ENCODE measurements around the gene RNF224.

RNF224 gene

DNA sequence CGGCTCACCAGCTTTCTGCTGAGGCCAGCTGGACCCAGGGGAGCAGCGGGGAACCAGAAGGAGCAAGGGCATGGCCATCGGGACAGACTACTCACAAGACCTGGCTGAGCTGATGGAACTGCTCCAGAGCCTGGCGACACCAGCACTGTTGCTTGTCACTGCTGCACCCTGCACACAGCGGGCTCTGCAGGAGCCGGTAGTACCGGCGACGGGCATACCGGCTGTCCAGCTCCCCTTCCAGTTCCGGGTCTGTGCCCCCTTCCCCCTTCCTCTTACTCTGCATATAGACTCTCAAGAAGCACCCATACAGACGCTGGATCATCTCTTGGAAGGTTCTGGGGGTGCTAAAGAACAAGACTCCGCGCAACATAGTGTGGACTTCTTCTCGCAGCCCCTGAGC lies 39.9 kb upstream of the RNF224 start:
- Histone ChIP-seq H3K4me3 (ENCODE audit: low read length) (peak overlapping the region; percentile 81), H3K4me1 (ENCODE audit: insufficient read depth, low read length) (peaks cover 5% of the 10 kb centered on the region; the same call in 1 of the 2 replicates), H3K9ac (ENCODE audit: low read depth, low read length) (peak overlapping the region; percentile 82; the same call in 1 of the 2 replicates), H3K9me3 (ENCODE audit: insufficient read depth, low read depth, low read length) (no peaks in the 10 kb centered on the region), H3K27me3 (ENCODE audit: insufficient read depth, low read length) (no peaks in the 10 kb centered on the region), H3K27ac (ENCODE audit: low read length) (no peak overlapping the region), H3K36me3 (ENCODE audit: insufficient read depth, low read depth, low read length) (peaks cover 30% of the 10 kb centered on the region)

DNA sequence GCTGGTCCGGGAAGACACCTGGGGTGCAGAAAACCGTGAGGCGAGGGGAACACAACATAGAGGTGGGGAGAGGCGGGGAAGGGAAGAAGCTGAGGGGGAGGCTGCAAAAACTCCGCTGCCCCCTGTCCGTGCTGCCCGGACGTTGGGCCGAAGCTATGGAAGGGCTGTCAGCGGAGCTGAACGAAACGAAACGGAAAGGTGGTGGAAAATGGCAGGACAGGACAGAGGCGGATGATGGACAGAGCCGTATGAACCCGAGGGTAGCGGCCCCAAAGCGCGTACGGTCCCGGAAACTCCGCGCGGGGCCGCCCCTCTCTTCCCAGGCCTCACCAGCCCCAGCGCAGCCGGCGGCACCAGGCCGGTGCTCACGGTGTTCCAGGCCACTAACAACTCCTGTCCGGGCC lies 39.2 kb upstream of the RNF224 start:
- Histone ChIP-seq H3K36me3 (ENCODE audit: insufficient read depth, low read depth, low read length) (peaks cover 23% of the 10 kb centered on the region), H3K4me1 (ENCODE audit: insufficient read depth, low read length) (peaks cover 5% of the 10 kb centered on the region; the same call in 1 of the 2 replicates), H3K9ac (ENCODE audit: low read depth, low read length) (peak overlapping the region; percentile 82; the same call in 1 of the 2 replicates), H3K4me3 (ENCODE audit: low read length) (peak overlapping the region; percentile 81), H3K9me3 (ENCODE audit: insufficient read depth, low read depth, low read length) (no peaks in the 10 kb centered on the region), H3K27me3 (ENCODE audit: insufficient read depth, low read length) (no peaks in the 10 kb centered on the region), H3K27ac (ENCODE audit: low read length) (no peak overlapping the region)

DNA sequence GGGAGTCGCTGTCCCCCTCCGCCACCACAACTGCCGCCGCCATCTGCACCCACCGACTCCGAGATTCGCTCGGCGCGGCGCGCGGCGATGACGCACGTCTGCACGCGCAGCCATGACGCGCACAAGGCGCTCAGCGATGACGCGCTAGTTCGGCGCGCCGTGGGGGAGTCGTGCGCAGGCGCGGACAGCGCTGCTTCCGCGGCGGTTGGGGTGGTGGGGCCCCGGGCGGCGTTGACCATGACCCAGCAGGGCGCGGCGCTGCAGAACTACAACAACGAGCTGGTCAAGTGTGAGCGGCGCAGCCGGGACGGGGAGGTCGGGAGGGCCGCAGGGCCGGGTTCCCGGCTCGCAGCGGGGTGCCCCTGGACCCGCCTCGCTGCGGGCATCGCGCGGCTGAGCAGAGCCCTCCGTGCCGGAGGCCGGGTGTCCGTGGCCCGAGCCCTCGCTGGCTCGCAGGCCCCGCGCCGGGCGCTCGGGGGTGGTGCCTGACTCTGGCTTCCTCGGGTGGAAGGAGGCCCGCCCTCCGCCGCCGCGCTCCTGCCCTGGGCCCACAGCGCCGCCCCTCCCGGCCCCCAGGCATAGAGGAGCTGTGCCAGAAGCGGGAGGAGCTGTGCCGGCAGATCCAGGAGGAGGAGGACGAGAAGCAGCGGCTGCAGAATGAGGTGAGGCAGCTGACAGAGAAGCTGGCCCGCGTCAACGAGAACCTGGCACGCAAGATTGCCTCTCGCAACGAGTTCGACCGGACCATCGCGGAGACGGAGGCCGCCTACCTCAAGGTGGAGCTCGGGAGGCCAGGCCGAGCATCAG lies 38.6 kb upstream of the RNF224 start, which contains the start of the genes ANAPC2 and SSNA1:
TSS of gene ANAPC2 (minus strand) at position 71 of the 807 bp plus-strand sequence. CDS start at position 43, 28 bp downstream.
TSS of gene SSNA1 (plus strand) at position 187 of the 807 bp plus-strand sequence. CDS start at position 238, 51 bp downstream.
- H3K36me3 ChIP-seq (ENCODE audit: insufficient read depth, low read depth, low read length): peaks cover 17% of the 10 kb centered on the region
- no peak within 1 kb of the TSS for H3K27ac ChIP-seq (ENCODE audit: low read length)
- H3K4me3 ChIP-seq (ENCODE audit: low read length): peak within 1 kb of the TSS; percentile 81
- H3K27me3 ChIP-seq (ENCODE audit: insufficient read depth, low read length): no peaks in the 10 kb centered on the region
- no peaks in the 10 kb centered on the region for H3K9me3 ChIP-seq (ENCODE audit: insufficient read depth, low read depth, low read length)
- peak within 1 kb of the TSS; percentile 82; the same call in 1 of the 2 replicates for H3K9ac ChIP-seq (ENCODE audit: low read depth, low read length)
- peaks cover 5% of the 10 kb centered on the region; the same call in 1 of the 2 replicates for H3K4me1 ChIP-seq (ENCODE audit: insufficient read depth, low read length)

- Histone ChIP-seq H3K27me3 (ENCODE audit: insufficient read depth, low read length) (no peaks in the 10 kb centered on the region), H3K9me3 (ENCODE audit: insufficient read depth, low read depth, low read length) (no peaks in the 10 kb centered on the region), H3K9ac (ENCODE audit: low read depth, low read length) (peak overlapping the region; percentile 82; the same call in 1 of the 2 replicates), H3K4me1 (ENCODE audit: insufficient read depth, low read length) (peaks cover 5% of the 10 kb centered on the region; the same call in 1 of the 2 replicates), H3K27ac (ENCODE audit: low read length) (no peak overlapping the region), H3K4me3 (ENCODE audit: low read length) (peak overlapping the region; percentile 81), H3K36me3 (ENCODE audit: insufficient read depth, low read depth, low read length) (peaks cover 9% of the 10 kb centered on the region; the same call in 1 of the 2 replicates)
Observed at GRCh38 chr9:137189297-137190295, 37.7 kb upstream of the RNF224 start.

DNA sequence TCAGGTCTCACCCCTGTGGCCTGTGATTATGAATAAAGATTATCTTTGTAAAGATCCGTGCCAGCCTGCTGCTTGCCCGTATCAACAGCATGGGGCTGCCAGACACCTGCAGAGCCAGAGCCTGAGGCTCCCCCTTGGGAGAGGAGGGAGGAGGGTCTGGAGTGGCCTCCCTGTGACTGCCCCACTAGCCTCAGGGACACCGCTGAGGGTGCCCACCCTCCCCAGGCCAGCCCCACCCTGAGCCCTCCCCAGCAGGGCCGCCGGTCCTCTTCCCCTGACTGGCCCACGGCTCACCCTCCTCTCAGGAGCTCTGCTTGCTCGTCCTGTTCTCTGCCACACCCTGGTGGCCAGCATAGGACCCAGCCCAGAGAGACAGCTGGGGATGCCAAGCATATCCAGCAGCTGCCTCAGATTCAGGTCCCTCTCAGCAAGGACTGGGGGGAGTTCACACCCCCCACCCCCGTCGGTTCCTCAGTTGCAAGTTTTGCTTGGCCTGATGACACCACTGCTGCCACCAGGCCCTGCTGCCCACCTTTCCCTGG lies 36.9 kb upstream of the RNF224 start:
- peaks cover 9% of the 10 kb centered on the region; the same call in 1 of the 2 replicates for H3K36me3 ChIP-seq (ENCODE audit: insufficient read depth, low read depth, low read length)
- no peak overlapping the region for H3K9ac ChIP-seq (ENCODE audit: low read depth, low read length)
- H3K4me1 ChIP-seq (ENCODE audit: insufficient read depth, low read length): peaks cover 5% of the 10 kb centered on the region; the same call in 1 of the 2 replicates
- no peaks in the 10 kb centered on the region for H3K27me3 ChIP-seq (ENCODE audit: insufficient read depth, low read length)
- no peak overlapping the region for H3K4me3 ChIP-seq (ENCODE audit: low read length)
- H3K9me3 ChIP-seq (ENCODE audit: insufficient read depth, low read depth, low read length): no peaks in the 10 kb centered on the region
- H3K27ac ChIP-seq (ENCODE audit: low read length): no peak overlapping the region

- Histone ChIP-seq H3K9me3 (ENCODE audit: insufficient read depth, low read depth, low read length) (no peaks in the 10 kb centered on the region), H3K36me3 (ENCODE audit: insufficient read depth, low read depth, low read length) (peaks cover 9% of the 10 kb centered on the region; the same call in 1 of the 2 replicates), H3K27ac (ENCODE audit: low read length) (no peak overlapping the region), H3K4me3 (ENCODE audit: low read length) (no peak overlapping the region), H3K9ac (ENCODE audit: low read depth, low read length) (no peak overlapping the region), H3K4me1 (ENCODE audit: insufficient read depth, low read length) (peaks cover 5% of the 10 kb centered on the region; the same call in 1 of the 2 replicates), H3K27me3 (ENCODE audit: insufficient read depth, low read length) (no peaks in the 10 kb centered on the region)
Observed at GRCh38 chr9:137191245-137191644, 36.1 kb upstream of the RNF224 start.

GRCh38 chr9:137191691-137192447 lies 35.4 kb upstream of the RNF224 start:
- H3K4me3 ChIP-seq (ENCODE audit: low read length): no peak overlapping the region
- no peaks in the 10 kb centered on the region for H3K27me3 ChIP-seq (ENCODE audit: insufficient read depth, low read length)
- no peak overlapping the region for H3K27ac ChIP-seq (ENCODE audit: low read length)
- H3K9me3 ChIP-seq (ENCODE audit: insufficient read depth, low read depth, low read length): no peaks in the 10 kb centered on the region
- peaks cover 5% of the 10 kb centered on the region; the same call in 1 of the 2 replicates for H3K4me1 ChIP-seq (ENCODE audit: insufficient read depth, low read length)
- H3K9ac ChIP-seq (ENCODE audit: low read depth, low read length): no peak overlapping the region
- peaks cover 8% of the 10 kb centered on the region; the same call in 1 of the 2 replicates for H3K36me3 ChIP-seq (ENCODE audit: insufficient read depth, low read depth, low read length)

DNA sequence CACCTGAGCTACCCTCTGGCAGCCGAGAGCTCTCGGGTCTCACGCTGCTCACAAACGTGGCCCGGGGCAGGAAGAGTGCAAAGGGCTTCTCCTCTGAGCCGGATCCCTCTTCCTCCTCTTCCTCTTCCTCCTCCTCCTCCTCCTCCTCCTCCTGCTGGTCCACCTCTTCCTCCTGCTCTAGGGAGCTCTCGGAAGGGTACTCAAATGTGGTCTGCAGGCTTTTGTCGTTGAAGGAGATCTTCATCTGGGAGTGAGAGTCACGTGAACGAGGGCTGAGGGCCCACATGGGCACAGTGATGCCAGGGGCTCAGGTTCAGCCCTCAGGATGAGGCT lies 34.9 kb upstream of the RNF224 start:
- Histone ChIP-seq H3K27me3 (ENCODE audit: insufficient read depth, low read length) (no peaks in the 10 kb centered on the region), H3K9me3 (ENCODE audit: insufficient read depth, low read depth, low read length) (no peaks in the 10 kb centered on the region), H3K36me3 (ENCODE audit: insufficient read depth, low read depth, low read length) (peaks cover 4% of the 10 kb centered on the region; the same call in 1 of the 2 replicates), H3K4me1 (ENCODE audit: insufficient read depth, low read length) (peaks cover 5% of the 10 kb centered on the region; the same call in 1 of the 2 replicates), H3K27ac (ENCODE audit: low read length) (no peak overlapping the region), H3K9ac (ENCODE audit: low read depth, low read length) (no peak overlapping the region), H3K4me3 (ENCODE audit: low read length) (no peak overlapping the region)

DNA sequence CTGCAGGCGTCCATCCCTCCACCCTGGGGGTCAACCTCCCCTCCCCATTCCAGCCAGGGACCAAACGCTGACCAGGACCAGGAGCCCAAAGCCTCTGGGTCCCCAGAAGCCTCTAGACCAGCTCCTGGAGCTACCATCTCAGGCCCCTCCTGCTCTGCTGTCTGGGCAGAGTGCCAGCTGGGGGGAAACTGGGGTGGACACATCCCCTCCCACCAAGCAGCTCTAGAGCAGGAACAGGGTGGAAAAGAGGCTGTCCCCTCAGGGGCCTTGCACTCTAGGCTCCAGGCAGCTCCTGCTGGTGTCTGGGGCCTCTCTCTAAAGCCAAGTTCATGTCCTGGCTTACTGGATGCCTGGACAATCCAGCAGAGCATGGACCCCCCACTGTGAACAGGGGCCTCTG lies 34.4 kb upstream of the RNF224 start:
- Histone ChIP-seq H3K9ac (ENCODE audit: low read depth, low read length) (no peak overlapping the region), H3K36me3 (ENCODE audit: insufficient read depth, low read depth, low read length) (peaks cover 4% of the 10 kb centered on the region; the same call in 1 of the 2 replicates), H3K27ac (ENCODE audit: low read length) (no peak overlapping the region)

GRCh38 chr9:137193771-137194170 lies 33.5 kb upstream of the RNF224 start:
- peaks cover 4% of the 10 kb centered on the region; the same call in 1 of the 2 replicates for H3K36me3 ChIP-seq (ENCODE audit: insufficient read depth, low read depth, low read length)
- peaks cover 5% of the 10 kb centered on the region; the same call in 1 of the 2 replicates for H3K4me1 ChIP-seq (ENCODE audit: insufficient read depth, low read length)
- H3K27ac ChIP-seq (ENCODE audit: low read length): no peak overlapping the region
- no peak overlapping the region for H3K4me3 ChIP-seq (ENCODE audit: low read length)
- H3K9me3 ChIP-seq (ENCODE audit: insufficient read depth, low read depth, low read length): no peaks in the 10 kb centered on the region
- no peaks in the 10 kb centered on the region for H3K27me3 ChIP-seq (ENCODE audit: insufficient read depth, low read length)
- H3K9ac ChIP-seq (ENCODE audit: low read depth, low read length): no peak overlapping the region

More for the DNA sequence above, 34.4 kb upstream of the RNF224 start:
- Histone ChIP-seq H3K9me3 (ENCODE audit: insufficient read depth, low read depth, low read length) (no peaks in the 10 kb centered on the region), H3K27me3 (ENCODE audit: insufficient read depth, low read length) (no peaks in the 10 kb centered on the region), H3K4me1 (ENCODE audit: insufficient read depth, low read length) (peaks cover 5% of the 10 kb centered on the region; the same call in 1 of the 2 replicates), H3K4me3 (ENCODE audit: low read length) (no peak overlapping the region)

All from iPS-20b (cell line).